HG03354 (cell line): ENCODE data around the gene C3.
"Not testable (repeated sequence)": the region's sequence is repeated elsewhere in the genome, so short reads cannot be mapped to it uniquely, and the experiment has no call there.

ENCODE experiments used
- ATAC-seq: cut with Tn5 transposase; IDR thresholded peaks from one replicate; pipeline ENCODE4 v1.9.1; 2021; ENCODE audit warnings: mild to moderate bottlenecking; ENCODE audit not compliant: unreplicated experiment, poor library complexity, severe bottlenecking

Gene C3

GRCh38 chr19:6717036-6717435, 3.4 kb downstream of the C3 start:
- no peak for ATAC-seq

GRCh38 chr19:6716610-6716970, 3.9 kb downstream of the C3 start:
- no peak for ATAC-seq

- ATAC-seq = no peak
Observed at GRCh38 chr19:6714749-6715555, 5.5 kb downstream of the C3 start.

- ATAC-seq = no peak
Observed at GRCh38 chr19:6713773-6714692, 6.4 kb downstream of the C3 start.

- no peak for ATAC-seq
Observed at GRCh38 chr19:6712692-6713670, 7.5 kb downstream of the C3 start.

GRCh38 chr19:6712231-6712630, 8.2 kb downstream of the C3 start:
- no peak for ATAC-seq

GRCh38 chr19:6711605-6712004, 8.8 kb downstream of the C3 start:
- no peak for ATAC-seq

GRCh38 chr19:6711078-6711361, 9.4 kb downstream of the C3 start:
- no peak for ATAC-seq

GRCh38 chr19:6710273-6711077, 10.0 kb downstream of the C3 start:
- ATAC-seq = no peak

- ATAC-seq = no peak
Observed at GRCh38 chr19:6709549-6709948, 10.9 kb downstream of the C3 start.

- ATAC-seq = not testable (repeated sequence)
Observed at GRCh38 chr19:6708913-6709312, 11.5 kb downstream of the C3 start.

GRCh38 chr19:6708346-6708745, 12.1 kb downstream of the C3 start:
- no peak for ATAC-seq

GRCh38 chr19:6707658-6708018, 12.8 kb downstream of the C3 start:
- no peak for ATAC-seq

- no peak for ATAC-seq
Observed at GRCh38 chr19:6707011-6707657, 13.3 kb downstream of the C3 start.

GRCh38 chr19:6706633-6706958, 13.9 kb downstream of the C3 start:
- no peak for ATAC-seq

- no peak for ATAC-seq
Observed at GRCh38 chr19:6705931-6706632, 14.4 kb downstream of the C3 start.

- ATAC-seq = no peak
Observed at GRCh38 chr19:6700586-6701316, 19.7 kb downstream of the C3 start.

- ATAC-seq = no peak
Observed at GRCh38 chr19:6699935-6700334, 20.5 kb downstream of the C3 start.
